Endothelial cell of umbilical vein (primary cell): ENCODE measurements around the gene TRIML2. TPM values are rescaled to one million over a fixed set of nuclear protein-coding genes. Genes with fewer than 3 reads are reported as not detected.

Source experiments
- BruUV-seq: library from RNA; stranded (reverse); fragments of 400-500 nt; replicated peaks from 2 replicates; lab custom pipeline; 2021; lab: Mats Ljungman, UMichigan
- CTCF ChIA-PET: fragments of 300-600, 350-600 bp; sonication (Branson Sonifier 250); formaldehyde crosslinking; loops from one replicate; lab custom pipeline; 2021; ENCODE audit warnings: antibody characterized with exemption, inconsistent platforms; lab: Charles Lee
- POLR2A ChIA-PET: fragments of 300-600, 350-600 bp; sonication (Branson Sonifier 250); formaldehyde crosslinking; loops from one replicate; lab custom pipeline; 2021; ENCODE audit warnings: antibody characterized with exemption, inconsistent platforms; lab: Charles Lee
- DNase-seq: peaks from one replicate; pipeline ENCODE4 v3.0.0-alpha.2; 2011; ENCODE audit warnings: low read depth, low spot score
- FAIRE-seq: peaks from 2 replicates; lab custom pipeline; 2011; peaks lifted over from hg19 to GRCh38; lab: Jason Lieb, UNC
- H2AFZ ChIP-seq: 2 replicates; pipeline ENCODE4 v1.6.0; 2012; ENCODE audit warnings: low read depth, low read length, control low read depth, inconsistent platforms
- H3K27ac ChIP-seq: 2 replicates; pipeline ENCODE4 v1.5.1; 2011; ENCODE audit warnings: low read depth, mild to moderate bottlenecking, control low read depth, low read length, moderate library complexity; ENCODE audit not compliant: insufficient read depth
- H3K27me3 ChIP-seq, 2 experiments: 2 replicates each; pipeline versions ENCODE4 v1.6.0 to v1.6.1; 2011; ENCODE audit warnings: low read length in 2 of 2, mixed read lengths in 1 of 2; ENCODE audit not compliant: control insufficient read depth in 2 of 2, insufficient read depth in 2 of 2
- H3K36me3 ChIP-seq, 2 experiments: 2 replicates in 1 of 2; 3 replicates in 1 of 2; pipeline ENCODE4 v1.5.1; 2011; ENCODE audit warnings: low read length in 2 of 2, mild to moderate bottlenecking in 1 of 2, moderate library complexity in 1 of 2; ENCODE audit not compliant: control insufficient read depth in 2 of 2, insufficient read depth in 2 of 2; ENCODE audit errors: extremely low read depth in 1 of 2
- H3K4me1 ChIP-seq: 3 replicates; pipeline ENCODE4 v1.5.1; 2011; ENCODE audit warnings: mild to moderate bottlenecking, low read length; ENCODE audit not compliant: control insufficient read depth, insufficient read depth; ENCODE audit errors: extremely low read depth
- H3K4me2 ChIP-seq: 2 replicates; pipeline ENCODE4 v1.6.1; 2011; ENCODE audit warnings: low read length, control low read depth, mixed read lengths; ENCODE audit not compliant: insufficient read depth
- H3K4me3 ChIP-seq, 3 experiments: fragments of 200-600 bp in 1 of 3; sonication (generic), shearing (Covaris generic) in 1 of 3; replicated peaks in 1 of 3; 2 replicates each; pipeline ENCODE4 v1.5.1; 2011 to 2016; ENCODE audit warnings: control low read depth in 3 of 3, low read length in 3 of 3, mild to moderate bottlenecking in 2 of 3, inconsistent platforms in 1 of 3, low read depth in 1 of 3, moderate library complexity in 1 of 3; ENCODE audit not compliant: insufficient read depth in 1 of 3
- H3K79me2 ChIP-seq: 2 replicates; pipeline ENCODE4 v1.6.0; 2012; ENCODE audit warnings: low read length, inconsistent platforms; ENCODE audit not compliant: control insufficient read depth, insufficient read depth
- H3K9ac ChIP-seq: replicated peaks from 2 replicates; pipeline ENCODE3; 2011; ENCODE audit warnings: low read length, control low read depth; ENCODE audit not compliant: insufficient read depth; ENCODE audit errors: extremely low read depth
- H3K9me1 ChIP-seq: replicated peaks from 3 replicates; pipeline ENCODE4 v1.6.0; 2011; ENCODE audit warnings: mild to moderate bottlenecking, low read length; ENCODE audit not compliant: control insufficient read depth, insufficient read depth; ENCODE audit errors: extremely low read depth
- H3K9me3 ChIP-seq: replicated peaks from 2 replicates; pipeline ENCODE4 v1.5.1; 2012; ENCODE audit warnings: low read length, inconsistent platforms; ENCODE audit not compliant: control insufficient read depth, insufficient read depth
- H4K20me1 ChIP-seq: replicated peaks from 2 replicates; pipeline ENCODE3; 2011; ENCODE audit warnings: mild to moderate bottlenecking, low read length; ENCODE audit not compliant: control insufficient read depth, insufficient read depth; ENCODE audit errors: extremely low read depth
- CTCF ChIP-seq, 2 donors: IDR thresholded peaks; 1 replicate in 1 of 2; 2 replicates in 1 of 2; pipeline ENCODE4 v1.5.1; 2011; ENCODE audit warnings: low read length in 2 of 2, mild to moderate bottlenecking in 2 of 2, moderate library complexity in 2 of 2, control low read depth in 1 of 2, inconsistent platforms in 1 of 2, low read depth in 1 of 2; ENCODE audit not compliant: insufficient read depth in 1 of 2; ENCODE audit errors: extremely low read depth in 1 of 2
- EZH2 ChIP-seq: IDR thresholded peaks from 2 replicates; pipeline ENCODE4 v1.6.1; 2012; ENCODE audit warnings: borderline replicate concordance, low read depth, mild to moderate bottlenecking, moderate library complexity, low read length, inconsistent platforms; ENCODE audit not compliant: severe bottlenecking
- FOS ChIP-seq: IDR thresholded peaks from 2 replicates; pipeline ENCODE4 v1.6.1; 2011; ENCODE audit warnings: mild to moderate bottlenecking, low read length, moderate library complexity, borderline replicate concordance; ENCODE audit not compliant: insufficient read depth
- GATA2 ChIP-seq: IDR thresholded peaks from 2 replicates; pipeline ENCODE4 v1.7.0; 2011; ENCODE audit warnings: low read depth, mild to moderate bottlenecking, moderate library complexity, mixed read lengths, low read length; ENCODE audit not compliant: insufficient read length, insufficient read depth
- JUN ChIP-seq: IDR thresholded peaks from 2 replicates; pipeline ENCODE4 v1.6.1; 2011; ENCODE audit warnings: borderline replicate concordance, low read depth; ENCODE audit not compliant: insufficient read length, insufficient read depth
- MYC ChIP-seq: IDR thresholded peaks from one replicate; pipeline ENCODE4 v1.6.1; 2011; ENCODE audit warnings: mild to moderate bottlenecking, low read depth, low read length
- POLR2A ChIP-seq: IDR thresholded peaks from 2 replicates; pipeline ENCODE4 v1.6.1; 2012; ENCODE audit warnings: low read depth, mild to moderate bottlenecking, control low read depth, low read length
- POLR2AphosphoS5 ChIP-seq: IDR thresholded peaks from 2 replicates; pipeline ENCODE4 v1.6.1; 2012; ENCODE audit warnings: low read depth, mild to moderate bottlenecking, control low read depth, low read length, moderate library complexity; ENCODE audit not compliant: insufficient read depth
- dilution Hi-C: fragments of 300-500 bp; cut with MboI; formaldehyde crosslinking; loops from one replicate; pipeline ENCODE4 v1.15.0; 2019; ENCODE audit warnings: low sequenced_read_pairs; ENCODE audit not compliant: extremely low pct_ligation_motif_present
- intact Hi-C: fragments of 100-400 bp; cut with micrococcal nuclease; formaldehyde crosslinking; loops from one replicate; pipeline ENCODE4 v1.10.0; 2022
- polyA plus RNA-seq, 4 experiments: library from polyadenylated mRNA; depleted of rRNA in 3 of 4; stranded (reverse) in 3 of 4; unstranded in 1 of 4; fragments of >200 nt; gene quantifications; 2 replicates each; pipeline versions ENCODE4 v1.2.1 to v1.2.3, GENCODE V29; 2011 to 2012; ENCODE audit warnings: missing spikeins in 1 of 4
- total RNA-seq: library from RNA; stranded (reverse); gene quantifications from 2 replicates; pipeline ENCODE4 v1.2.3, GENCODE V29; 2021
- TF ChIP-seq, protein P1 (sequence below): IDR thresholded peaks from 2 replicates; pipeline ENCODE4 v1.6.1; 2011; ENCODE audit not compliant: insufficient read depth, insufficient read length

Gene TRIML2
- total and polyA plus RNA-seq, 2 donors (not counting 3 experiments of a cell fraction or from before 2014, with no cell fraction given): 0.15 TPM; not detected in 1

DNA sequence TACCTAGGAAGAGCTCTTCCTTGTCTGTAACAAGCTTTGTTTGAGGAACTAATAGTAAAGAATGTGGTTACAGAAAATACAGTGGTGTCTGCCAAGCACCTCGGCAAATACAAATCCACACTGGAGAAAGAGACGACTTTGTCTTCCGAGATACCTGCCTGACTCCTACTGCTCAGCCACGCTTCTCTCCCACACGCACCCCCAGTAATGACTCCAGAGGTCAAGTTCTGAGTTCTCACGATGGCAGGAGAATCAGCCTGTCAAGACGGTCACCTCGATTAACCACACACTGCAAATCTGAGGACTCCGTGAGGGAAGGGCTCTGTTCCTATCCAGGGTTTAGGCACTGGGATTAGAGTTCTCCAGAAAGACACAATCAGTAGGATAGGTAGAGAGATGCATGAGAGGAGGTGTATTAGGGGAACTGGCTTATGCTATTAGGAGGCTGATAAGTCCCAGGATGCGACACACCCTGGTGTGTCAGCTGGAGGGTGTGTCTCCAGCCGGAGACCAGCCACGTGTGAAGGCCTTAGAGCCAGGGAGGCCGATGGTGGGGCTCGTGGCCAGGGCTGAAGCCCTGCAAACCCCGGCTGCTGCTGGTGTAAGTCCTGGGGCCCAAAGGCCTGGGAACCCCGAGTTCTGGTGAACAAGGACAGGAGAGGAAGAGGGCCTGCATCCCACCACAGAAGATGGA is 8.4 kb upstream of the TRIML2 start:
- FAIRE-seq (no peak), DNase-seq (no peak)
- Histone ChIP-seq H3K4me3 (no peak overlapping the region), H4K20me1 (no peaks in the 10 kb centered on the region), H3K27ac (no peak overlapping the region), H3K9me3 (peaks cover 6% of the 10 kb centered on the region), H3K36me3 (no peaks in the 10 kb centered on the region), H3K27me3 (no peaks in the 10 kb centered on the region), H2AFZ (no peak overlapping the region), H3K4me1 (no peaks in the 10 kb centered on the region), H3K79me2 (no peaks in the 10 kb centered on the region), H3K9me1 (no peaks in the 10 kb centered on the region), H3K9ac (no peak overlapping the region), H3K4me2 (no peak overlapping the region)
- TF ChIP-seq GATA2 (no peak), POLR2A (no peak), POLR2AphosphoS5 (no peak), JUN (no peak), MYC (no peak), CTCF (IDR thresholded peaks at IDR 0.05; ENCODE audit: extremely low read depth in 1 of 2, insufficient read depth in 1 of 2, low read depth in 1 of 2, low read length in 2 of 2) (no peak), EZH2 (no peak), FOS (no peak)
- TF ChIP-seq, protein P1, sequence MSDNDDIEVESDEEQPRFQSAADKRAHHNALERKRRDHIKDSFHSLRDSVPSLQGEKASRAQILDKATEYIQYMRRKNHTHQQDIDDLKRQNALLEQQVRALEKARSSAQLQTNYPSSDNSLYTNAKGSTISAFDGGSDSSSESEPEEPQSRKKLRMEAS: no peak
- ChIA-PET CTCF (no interaction called here), POLR2A (no interaction called here)
- BruUV-seq: no TSS peak
- intact Hi-C loops (no loop called here), dilution Hi-C loops (no loop called here)
